ENCODE results near the gene NUDT2.
"Not testable (repeated sequence)": the region's sequence is repeated elsewhere in the genome, so short reads cannot be mapped to it uniquely, and the experiment has no call there.

NUDT2 gene

DNA sequence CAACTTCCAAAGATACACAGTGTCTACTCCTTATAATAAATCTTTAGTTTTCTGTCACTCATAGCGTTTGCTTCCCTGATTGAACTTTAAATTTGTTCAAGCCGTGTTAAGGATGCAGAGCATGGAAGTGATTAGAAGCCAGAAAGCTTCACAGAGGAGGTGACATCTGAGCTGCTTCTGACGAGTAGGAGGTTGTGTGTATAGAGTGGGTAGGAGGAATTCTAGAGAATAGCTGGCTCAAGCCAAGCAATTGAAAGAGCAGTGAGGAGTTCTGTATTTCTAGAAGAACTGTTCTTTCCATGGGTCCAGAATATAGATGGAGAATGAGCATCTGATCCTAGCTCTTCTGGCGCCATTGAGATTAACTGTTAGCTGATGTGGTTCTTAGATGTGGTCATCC is 6.0 kb downstream of the NUDT2 start:
- no peak for DNase-seq (ENCODE audit: low read depth)

DNA sequence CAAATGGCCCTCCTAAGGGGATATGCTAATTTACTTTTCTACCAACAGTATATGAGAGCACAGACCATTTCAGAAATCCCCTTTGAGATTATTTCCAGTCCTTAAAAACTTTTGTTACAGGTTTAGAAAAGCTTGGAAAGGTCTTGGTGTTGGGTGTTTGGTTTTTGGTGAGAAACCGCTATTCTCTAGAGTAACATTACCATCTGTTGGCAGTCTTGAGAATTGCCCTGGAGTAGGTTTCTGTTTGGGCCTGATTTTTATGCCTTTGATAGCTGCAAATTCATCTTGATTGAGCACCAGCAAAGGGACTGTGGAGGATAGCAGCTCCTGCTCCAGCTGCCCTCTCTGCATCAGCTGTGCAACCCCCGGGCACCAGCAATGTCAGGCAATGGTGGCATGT is 8.0 kb downstream of the NUDT2 start:
- no peak for DNase-seq (ENCODE audit: low read depth)

DNA sequence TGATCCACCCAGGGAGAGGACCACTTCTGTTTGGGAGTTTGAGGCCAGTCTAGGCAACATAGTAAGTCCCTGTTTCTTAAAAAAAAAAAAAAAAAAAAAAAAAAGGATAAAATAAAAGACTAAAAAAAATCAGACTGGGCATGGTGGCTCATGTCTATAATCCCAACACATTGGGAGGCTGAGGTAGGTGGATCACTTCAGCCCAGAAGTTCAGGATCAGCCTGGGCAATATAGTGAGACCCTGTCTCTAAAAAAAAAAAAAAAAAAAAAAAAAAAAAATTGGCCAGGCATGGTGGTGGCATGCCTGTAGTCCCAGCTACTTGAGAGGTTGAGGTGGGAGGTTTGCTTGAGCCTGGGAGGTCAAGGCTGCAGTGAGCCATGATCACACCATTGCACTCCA is 8.7 kb downstream of the NUDT2 start:
- DNase-seq (ENCODE audit: low read depth): not testable (repeated sequence)

DNA sequence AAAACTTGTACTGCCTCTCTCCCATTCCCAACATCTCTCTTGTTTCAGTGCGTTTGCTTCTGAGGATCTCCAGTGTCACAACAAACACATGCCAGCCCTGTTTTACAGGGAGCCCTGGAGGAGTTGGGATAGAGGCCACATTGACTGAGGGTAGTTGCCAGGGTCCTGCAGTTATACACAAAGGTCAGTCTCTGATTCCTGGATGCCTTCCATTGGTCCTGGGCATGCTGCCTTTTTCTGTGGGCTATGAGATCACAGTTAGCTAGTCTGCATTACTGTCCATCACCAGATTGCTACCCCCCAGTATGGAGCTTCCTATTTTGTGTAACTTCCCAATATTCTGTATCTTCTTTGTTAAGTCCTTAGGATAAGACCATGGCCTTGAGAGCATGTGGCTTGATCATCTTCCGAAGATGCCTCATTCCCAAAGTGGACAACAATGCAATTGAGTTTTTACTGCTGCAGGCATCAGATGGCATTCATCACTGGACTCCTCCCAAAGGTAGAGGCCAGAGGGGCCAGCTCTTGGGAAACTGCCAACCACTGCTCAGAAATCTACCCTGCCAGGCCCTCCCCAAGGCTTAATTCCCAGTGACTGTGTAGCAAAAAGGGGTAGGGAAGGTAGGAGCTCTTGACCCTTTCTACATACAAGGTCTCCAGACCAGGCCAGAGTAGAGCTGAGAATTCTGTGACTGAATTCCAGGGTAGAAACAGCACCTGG is 9.5 kb downstream of the NUDT2 start:
- DNase-seq (ENCODE audit: low read depth): no peak

DNA sequence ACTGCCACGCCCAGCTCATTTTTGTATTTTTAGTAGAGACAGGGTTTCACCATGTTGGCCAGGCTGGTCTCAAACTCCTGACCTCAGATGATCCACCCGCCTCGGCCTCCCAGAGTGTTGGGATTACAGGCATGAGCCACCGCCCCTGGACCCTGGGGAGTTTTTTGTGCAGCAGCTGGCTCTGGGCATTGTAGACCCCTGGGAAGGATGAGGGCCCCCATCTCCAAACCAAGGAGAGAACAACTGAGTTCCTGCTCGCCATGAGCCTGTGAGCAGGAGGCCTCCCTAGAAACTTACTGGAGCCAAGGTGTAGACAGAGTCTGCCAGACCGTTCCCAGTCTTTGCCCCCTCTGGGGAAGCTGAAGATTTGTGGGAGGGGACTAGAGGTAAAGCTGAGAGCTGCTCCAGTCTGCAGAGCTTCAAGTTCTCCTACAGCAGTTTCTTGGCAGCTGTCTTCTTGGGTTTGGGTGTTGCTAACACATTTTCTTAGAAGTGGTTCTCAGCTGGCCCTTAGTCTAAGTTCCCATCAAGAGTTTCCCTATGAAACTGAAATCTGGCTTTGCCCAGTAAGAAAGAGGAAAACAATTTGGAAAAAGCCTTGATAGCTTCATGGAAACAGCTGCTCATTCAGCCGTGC is 12.4 kb downstream of the NUDT2 start:
- DNase-seq (ENCODE audit: low read depth): no peak

DNA sequence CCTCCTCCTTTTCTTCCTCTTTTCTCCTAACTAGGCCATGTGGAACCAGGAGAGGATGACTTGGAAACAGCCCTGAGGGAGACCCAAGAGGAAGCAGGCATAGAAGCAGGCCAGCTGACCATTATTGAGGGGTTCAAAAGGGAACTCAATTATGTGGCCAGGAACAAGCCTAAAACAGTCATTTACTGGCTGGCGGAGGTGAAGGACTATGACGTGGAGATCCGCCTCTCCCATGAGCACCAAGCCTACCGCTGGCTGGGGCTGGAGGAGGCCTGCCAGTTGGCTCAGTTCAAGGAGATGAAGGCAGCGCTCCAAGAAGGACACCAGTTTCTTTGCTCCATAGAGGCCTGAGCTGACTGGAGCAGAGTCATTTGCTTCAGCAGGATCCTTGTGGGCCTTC is 13.7 kb downstream of the NUDT2 start:
- no peak for DNase-seq (ENCODE audit: low read depth)

DNA sequence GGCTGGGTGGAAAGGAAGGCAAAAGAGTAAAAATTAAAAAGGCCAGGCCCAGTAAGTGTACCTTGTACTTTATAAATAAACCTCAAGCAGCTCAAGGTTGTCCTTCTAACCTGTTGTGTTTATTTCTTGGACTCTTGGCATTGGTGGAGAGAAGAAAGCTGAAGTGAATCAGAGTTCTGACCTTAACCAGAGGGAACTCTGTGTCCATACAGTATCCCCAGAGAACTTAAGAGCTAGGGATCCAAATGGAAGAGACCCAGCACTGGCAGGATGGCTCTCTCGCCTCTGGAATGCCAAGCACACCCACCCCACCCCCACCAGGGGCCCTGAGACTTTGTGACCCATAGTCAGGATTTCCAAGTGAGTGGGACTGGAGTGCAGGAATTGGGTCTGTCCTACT is 14.2 kb downstream of the NUDT2 start:
- DNase-seq (ENCODE audit: low read depth): no peak

DNA sequence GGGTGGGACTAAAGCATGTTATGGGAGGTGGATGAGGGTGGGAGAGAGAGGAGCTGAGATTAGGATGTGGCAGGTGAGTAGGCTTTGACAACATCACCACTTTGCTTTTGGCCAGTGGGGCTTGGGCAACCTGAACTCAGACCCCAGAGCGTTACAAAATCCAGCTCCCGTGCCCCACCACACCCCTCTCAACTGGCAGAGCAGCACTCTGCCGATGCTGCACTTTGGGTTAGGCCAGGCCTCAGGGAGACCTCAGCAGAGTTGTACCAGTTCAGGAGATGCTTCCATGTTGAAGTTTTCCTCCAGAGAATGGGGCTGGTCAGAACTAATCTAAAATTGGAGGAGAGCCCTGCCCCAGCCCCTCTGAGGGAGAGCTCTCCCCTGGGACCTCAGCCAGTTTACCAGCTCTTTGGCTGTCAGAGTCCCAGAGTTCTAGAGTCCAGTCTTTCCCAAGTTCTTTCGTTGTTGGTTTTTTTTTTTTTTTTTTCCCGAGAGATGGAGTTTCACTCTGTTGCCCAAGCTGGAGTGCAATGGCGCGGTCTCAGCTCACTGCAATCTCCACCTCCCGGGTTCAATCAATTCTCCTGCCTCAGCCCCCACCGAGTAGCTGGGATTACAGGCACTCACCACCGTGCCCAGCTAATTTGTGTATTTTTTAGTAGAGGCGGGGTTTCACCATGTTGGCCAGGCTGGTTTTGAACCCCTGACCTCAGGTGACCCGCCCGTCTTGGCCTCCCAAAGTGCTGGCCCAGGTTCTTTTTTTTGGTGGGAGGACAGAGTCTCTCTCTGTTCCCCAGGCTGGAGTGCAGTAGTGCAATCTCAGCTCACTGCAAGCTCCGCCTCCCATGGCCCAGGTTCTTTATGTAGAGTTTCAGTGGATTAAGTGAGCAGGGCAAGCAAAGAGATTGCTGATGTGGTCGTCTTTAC is 17.8 kb downstream of the NUDT2 start:
- DNase-seq (ENCODE audit: low read depth): no peak

DNA sequence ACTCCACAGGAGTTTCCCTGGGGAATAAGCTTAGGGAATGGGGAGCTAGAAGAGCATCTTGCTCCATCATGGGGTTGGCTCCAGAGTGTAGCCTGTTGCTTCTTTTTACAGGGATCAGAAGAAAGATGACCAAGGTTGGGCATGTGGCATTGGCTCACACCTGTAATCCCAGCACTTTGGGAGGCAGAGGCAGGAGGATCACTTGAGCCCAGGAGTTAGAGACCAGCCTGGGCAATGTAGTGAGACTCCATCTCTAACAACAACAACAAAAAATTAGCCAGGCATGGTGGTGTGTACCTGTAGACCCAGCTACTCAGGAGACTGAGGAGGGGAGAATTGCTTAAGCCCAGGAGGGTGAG is 18.4 kb downstream of the NUDT2 start:
- no peak for DNase-seq (ENCODE audit: low read depth)

DNA sequence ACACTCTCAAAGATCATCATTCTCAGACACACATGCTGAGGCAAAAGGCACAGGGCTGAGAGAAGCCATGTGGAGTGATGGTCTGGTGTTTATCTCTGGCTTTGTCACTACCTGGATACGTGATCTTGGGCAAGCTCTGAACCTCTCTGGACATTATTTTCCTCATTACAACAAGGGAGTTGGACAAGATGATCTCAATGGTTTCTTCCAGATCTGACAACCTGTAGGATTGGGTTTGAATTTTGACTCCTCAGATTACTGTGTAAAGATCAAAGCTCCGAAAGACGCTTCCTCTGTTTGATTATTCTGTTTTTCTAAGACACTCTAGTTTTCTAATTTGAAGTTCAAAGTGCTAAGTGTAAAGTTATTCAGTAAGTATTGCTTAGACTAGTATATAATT is 20.0 kb downstream of the NUDT2 start:
- DNase-seq (ENCODE audit: low read depth): no peak

DNA sequence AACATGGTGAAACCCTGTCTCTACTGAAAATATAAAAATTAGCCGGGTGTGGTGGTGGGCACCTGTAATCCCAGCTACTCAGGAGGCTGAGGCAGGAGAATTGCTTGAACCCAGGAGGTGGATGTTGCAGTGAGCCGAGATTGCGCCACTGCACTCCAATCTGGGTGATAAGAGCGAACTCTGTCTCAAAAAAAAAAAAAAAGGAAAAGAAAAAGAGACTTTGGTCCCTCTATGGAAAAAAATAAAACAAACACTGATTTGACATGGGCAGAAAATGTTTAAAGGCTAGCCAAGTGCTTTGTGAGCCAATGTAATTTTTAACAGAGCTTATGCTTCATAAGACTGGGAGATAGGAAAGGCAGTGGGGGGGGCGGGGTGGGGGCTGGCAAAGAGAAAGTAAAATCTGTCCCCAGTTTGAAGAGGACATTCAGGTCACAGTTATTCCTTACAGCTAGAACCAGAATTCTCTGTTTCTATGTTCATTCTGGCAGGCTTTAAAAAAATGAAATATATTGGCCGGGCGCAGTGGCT is 22.8 kb downstream of the NUDT2 start:
- not testable (repeated sequence) for DNase-seq (ENCODE audit: low read depth)

DNA sequence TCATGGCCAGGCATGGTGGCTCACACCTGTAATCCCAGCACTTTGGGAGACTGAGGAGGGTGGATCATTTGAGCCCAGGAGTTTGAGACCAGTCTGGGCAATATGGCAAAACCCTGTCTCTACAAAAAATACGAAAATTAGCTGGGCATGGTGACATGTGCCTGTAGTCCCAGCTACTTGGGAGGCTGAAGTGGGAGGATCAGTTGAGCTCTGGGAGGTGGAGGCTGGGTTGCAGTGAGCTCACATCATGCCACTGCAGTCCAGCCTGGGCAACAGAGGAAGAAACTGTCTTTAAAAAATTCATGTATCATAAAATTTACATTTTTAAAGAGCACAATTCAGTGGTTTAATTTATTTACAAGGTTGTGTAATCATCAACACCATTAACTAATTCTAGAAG is 23.6 kb downstream of the NUDT2 start:
- DNase-seq (ENCODE audit: low read depth): not testable (repeated sequence)

DNA sequence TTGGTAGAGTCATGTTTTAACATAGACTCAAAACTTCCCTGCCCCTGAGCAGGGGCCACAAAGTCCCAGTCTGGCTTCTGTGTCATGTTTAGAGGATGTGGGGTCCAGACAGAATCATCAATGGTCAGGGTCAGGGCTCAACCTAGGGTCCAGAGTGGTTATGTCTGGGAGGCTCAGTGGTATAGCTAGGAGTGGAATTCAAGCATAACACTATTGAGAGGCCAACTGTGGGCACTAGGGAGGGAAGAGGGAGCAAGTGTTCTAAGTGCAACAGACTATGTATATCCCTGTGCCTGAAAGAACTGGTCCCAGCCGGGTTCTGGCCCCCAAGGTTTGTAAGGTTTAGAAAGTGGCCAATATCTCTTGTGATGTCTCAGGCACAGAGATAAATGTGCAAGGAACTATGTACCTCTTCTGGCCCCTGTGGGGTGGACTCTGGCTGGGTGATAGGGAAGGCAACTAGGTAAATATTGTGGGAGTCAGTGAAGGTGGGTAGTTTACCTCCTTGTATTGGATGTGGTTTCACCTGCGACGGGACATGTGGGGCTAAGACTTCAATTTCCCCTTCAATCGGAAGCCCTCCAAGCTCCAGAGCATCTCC is 33.3 kb downstream of the NUDT2 start:
- no peak for DNase-seq (ENCODE audit: low read depth)

DNA sequence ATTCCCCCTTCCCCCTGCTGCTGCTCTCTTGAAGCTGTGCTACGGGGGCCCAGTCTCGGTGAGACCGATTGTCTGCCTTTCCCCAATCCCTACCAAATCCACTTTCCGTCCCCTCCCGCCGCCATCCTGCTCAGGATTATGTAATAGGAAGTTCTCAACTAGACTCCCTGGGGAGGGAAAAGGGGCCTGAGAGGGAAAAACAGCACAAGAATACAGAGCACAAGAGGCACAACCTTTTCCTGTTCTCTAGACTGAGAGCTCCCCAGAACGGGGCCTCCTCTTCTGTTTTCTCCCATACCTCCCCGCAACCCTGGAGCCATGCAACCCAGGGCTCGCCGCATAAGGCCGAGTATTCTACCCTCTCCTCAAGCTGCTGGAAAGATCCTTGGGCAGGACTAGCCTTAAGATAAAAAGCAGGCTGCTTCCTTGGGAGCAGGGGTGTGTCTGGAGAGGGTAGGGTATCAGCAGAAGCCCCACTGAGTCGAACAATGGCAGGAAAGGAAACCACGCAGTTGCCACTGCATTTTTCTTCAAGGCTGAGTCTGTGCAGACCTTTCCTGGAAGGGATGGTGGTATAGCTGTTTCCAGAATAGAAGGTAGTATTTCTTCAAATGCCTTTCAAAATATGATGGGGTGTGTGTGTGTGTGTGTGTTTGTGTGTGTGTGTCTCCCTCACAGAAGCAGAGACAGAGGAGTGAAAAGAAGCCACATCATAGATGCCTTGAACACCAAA is 34.4 kb downstream of the NUDT2 start:
- no peak for DNase-seq (ENCODE audit: low read depth)

DNA sequence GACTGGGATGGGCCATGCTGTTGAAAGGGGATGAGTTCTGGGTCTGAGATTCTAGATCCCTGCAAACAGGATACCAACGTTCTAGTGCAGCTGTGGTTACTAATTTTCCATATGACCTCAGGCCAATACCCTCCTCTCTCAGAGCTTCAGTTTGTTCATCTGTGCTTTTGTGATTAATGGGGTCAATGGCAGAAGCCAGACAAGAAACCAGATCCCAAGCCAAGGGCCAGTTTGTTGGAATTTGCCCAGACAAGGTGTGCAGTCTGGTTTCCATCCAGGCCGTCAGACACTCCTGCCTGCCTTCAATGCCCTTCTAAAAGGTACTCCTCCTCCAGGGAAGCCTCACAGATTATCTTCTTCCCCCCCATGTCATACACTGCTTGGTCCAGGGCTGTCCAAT is 35.9 kb downstream of the NUDT2 start:
- no peak for DNase-seq (ENCODE audit: low read depth)

DNA sequence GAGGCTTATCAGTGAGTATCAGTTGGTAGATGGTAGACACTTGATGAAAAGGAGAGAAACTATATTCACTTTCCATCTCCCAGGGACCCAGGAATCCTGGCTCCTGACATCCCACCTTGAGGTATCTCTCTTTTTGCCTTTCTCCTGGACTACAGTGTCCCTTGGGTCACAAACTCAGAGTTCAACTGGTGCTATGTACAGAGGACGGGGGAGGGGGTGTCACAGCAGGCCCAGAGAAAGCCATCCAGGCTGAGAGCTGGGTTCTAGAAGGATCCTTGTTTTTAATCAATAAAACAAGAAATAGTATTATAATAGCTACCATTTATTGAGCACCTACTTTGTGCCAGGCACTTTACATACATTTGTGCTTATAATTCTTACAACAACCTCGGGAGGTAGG is 37.0 kb downstream of the NUDT2 start:
- DNase-seq (ENCODE audit: low read depth): no peak

DNA sequence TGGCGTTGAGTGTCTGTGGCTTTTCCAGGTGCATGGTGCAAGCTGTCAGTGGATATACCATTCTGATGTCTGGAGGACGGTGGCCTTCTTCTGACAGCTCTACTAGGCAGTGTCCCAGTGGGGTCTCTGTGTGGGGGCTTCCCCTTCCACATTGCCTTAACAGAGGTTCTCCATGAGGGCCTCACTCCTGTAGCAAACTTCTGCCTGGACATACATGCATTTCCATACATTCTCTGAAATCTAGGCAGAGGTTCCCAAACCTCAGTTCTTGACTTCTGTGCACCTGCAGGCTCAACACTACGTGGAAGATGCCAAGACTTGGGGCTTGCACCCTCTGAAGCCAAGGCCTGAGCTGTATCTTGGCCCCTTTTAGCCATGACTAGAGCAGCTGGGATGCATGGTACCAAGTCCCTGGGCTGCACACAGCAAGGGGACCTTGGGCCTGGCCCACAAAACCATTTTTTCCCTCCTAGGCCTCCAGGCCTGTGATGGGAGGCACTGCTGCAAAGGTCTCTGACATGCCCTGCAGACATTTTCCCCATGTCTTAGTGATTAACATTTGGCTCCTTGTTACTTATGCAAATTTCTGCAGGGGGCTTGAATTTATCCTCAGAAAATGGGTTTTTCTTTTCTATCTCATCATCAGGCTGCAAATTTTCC is 38.5 kb downstream of the NUDT2 start:
- DNase-seq (ENCODE audit: low read depth): not testable (repeated sequence)

DNA sequence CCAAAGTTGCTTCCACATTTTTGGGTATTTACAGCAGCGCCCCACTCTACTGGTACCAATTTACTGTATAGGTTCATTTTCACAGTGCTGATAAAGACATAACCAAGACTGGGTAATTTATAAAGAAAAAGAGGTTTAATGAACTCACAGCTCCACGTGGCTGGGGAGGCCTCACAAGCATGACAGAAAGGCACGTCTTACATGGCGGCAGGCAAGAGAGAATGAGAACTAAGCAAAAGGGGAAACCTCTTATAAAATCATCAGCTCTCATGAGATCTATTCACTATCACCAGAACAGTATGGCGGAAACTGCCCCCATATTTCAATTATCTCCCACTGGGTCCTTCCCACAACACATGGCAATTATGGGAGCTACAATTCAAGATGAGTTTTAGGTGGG is 39.4 kb downstream of the NUDT2 start:
- DNase-seq (ENCODE audit: low read depth): not testable (repeated sequence)

DNA sequence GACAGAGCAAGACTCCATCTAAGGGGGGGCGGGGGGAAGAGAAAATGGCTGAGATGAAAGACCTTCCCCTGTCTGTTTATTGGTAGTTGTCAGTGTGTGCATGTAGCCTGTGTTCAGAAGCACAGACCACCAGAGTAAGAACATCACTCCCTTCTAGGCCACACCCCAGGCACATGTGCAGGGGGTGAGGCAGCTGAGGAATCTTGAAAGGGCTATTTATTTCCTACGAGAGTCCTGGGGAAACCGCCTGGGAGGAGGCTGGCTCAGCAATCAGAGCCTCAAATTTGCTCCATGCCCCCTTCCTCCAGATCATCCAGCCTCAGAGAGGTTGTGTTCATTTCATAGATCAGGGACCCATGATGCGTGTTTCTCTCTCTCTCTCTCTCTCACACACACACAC is 40.3 kb downstream of the NUDT2 start:
- no peak for DNase-seq (ENCODE audit: low read depth)

DNA sequence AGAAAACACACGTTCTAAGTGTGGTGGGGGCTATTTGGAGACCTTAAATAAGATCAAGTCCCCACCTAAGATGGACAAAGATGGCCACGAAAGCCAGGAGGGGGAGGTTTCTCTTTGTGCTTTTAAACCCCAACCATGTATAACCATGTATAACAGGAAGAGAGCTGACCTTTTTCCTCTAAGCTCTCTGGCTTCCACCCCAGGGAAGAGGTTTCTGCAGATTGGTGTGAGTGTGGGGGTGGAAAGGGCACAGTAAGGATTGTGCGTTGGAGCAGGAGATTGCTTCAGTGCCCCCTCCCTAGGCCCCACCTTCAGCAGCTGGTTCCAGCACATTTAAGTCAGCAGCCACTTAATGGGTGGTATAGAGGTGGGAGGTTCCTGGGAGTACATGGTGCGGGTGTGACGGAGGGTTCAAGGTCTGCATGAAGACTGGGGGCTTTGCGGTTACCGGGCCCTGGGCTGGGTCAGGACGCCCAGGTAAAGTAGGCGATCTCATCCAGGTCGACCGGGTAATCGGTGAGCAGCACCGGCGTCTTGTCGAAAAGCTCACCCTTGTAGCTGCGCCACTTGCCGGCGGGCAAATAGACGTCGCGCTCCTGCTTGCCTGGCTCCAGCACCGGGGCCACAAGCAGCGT is 41.1 kb downstream of the NUDT2 start:
- DNase-seq (ENCODE audit: low read depth): no peak

All from stimulated activated CD8-positive, alpha-beta memory T cell treated with anti-CD3 and anti-CD28 coated beads, Interleukin-12 subunit alpha, Interleukin-12 subunit beta, amount 100 ng/mL, for 1 hour (primary cell).